Activated CD8-positive, alpha-beta T cell treated with anti-CD3 and anti-CD28 coated beads for 36 hours (primary cell): ENCODE results near the gene WNT3A. TPM values are rescaled to one million over a fixed set of nuclear protein-coding genes. Genes with fewer than 3 reads are reported as not detected.

Experiments used
- ATAC-seq: fragments of 200-7000 bp; cut with Tn5 transposase; one replicate; pipeline ENCODE4 v1.10.0; 2021; ENCODE audit warnings: mild to moderate bottlenecking, moderate library complexity
- CTCF ChIA-PET: fragments of 350-600 bp; sonication (Branson Sonifier 250); formaldehyde crosslinking; loops from one replicate; lab custom pipeline; 2021; ENCODE audit warnings: antibody characterized with exemption; lab: Charles Lee
- POLR2A ChIA-PET: fragments of 350-600 bp; sonication (Branson Sonifier 250); formaldehyde crosslinking; loops from one replicate; lab custom pipeline; 2021; ENCODE audit warnings: antibody characterized with exemption; lab: Charles Lee
- DNase-seq: peaks from one replicate; pipeline ENCODE4 v3.0.0-alpha.2; 2020
- H3K27ac Mint-ChIP-seq: one replicate; pipeline ENCODE4 v1.8.0; 2021; ENCODE audit warnings: mild to moderate bottlenecking, mixed read lengths
- H3K27me3 Mint-ChIP-seq: one replicate; pipeline ENCODE4 v1.8.0; 2021; ENCODE audit warnings: mixed read lengths
- H3K36me3 Mint-ChIP-seq: one replicate; pipeline ENCODE4 v1.8.0; 2021; ENCODE audit warnings: low read depth, mixed read lengths
- H3K4me1 Mint-ChIP-seq: one replicate; pipeline ENCODE4 v1.8.0; 2021; ENCODE audit warnings: low read depth, mixed read lengths
- H3K4me3 Mint-ChIP-seq: one replicate; pipeline ENCODE4 v1.8.0; 2021; ENCODE audit warnings: mild to moderate bottlenecking, moderate library complexity, mixed read lengths
- H3K9me3 Mint-ChIP-seq: one replicate; pipeline ENCODE4 v1.8.0; 2021; ENCODE audit warnings: mixed read lengths
- CTCF ChIP-seq: fragments of 200-600 bp; IDR thresholded peaks from one replicate; pipeline ENCODE4 v1.8.0; 2022; ENCODE audit warnings: antibody characterized with exemption, mild to moderate bottlenecking
- intact Hi-C: fragments of 100-400 bp; cut with micrococcal nuclease; formaldehyde crosslinking; loops from one replicate; pipeline ENCODE4 v1.10.0; 2022
- total RNA-seq, 2 experiments: library from RNA; stranded (reverse); gene quantifications; one replicate each; pipeline ENCODE4 v1.2.3, GENCODE V29; 2021

The WNT3A gene
- total RNA-seq, 2 experiments from 2014 or later, result not detected

- H3K9me3 Mint-ChIP-seq, result no peaks in the 10 kb centered on the region
- ChIA-PET POLR2A (interaction anchor here (0.9 to 4.2 kb wide), 5 partner anchors 9 to 36 kb away, joined by 3 to 21 read pairs (median 4); partner anchors contain the start of gene ARF1), CTCF (interaction anchor here (1.2 kb wide), 2 partner anchors 20 to 26 kb away, joined by 3 read pairs; no protein-coding TSS in a partner anchor)
- peaks cover 13% of the 10 kb centered on the region for H3K36me3 Mint-ChIP-seq
- H3K27me3 Mint-ChIP-seq, result no peaks in the 10 kb centered on the region
- H3K27ac Mint-ChIP-seq, result peak overlapping the region; percentile 27
- DNase-seq (no peak), ATAC-seq (no peak)
- H3K4me3 Mint-ChIP-seq, result peak overlapping the region; percentile 91
- intact Hi-C loops, result no loop called here
- peaks cover 29% of the 10 kb centered on the region for H3K4me1 Mint-ChIP-seq
- TF ChIP-seq CTCF, result no peak
Measured at GRCh38 chr1:228104526-228105269, 97.9 kb downstream of the WNT3A start.

- ChIA-PET POLR2A (interaction anchor here (1.1 to 4.2 kb wide), 4 partner anchors 8 to 35 kb away, joined by 3 to 21 read pairs (median 4); partner anchors contain the start of gene ARF1), CTCF (interaction anchor here (1.2 kb wide), 1 partner anchor 20 kb away, joined by 3 read pairs; no protein-coding TSS in a partner anchor)
- no peaks in the 10 kb centered on the region for H3K9me3 Mint-ChIP-seq
- H3K4me1 Mint-ChIP-seq, result peaks cover 37% of the 10 kb centered on the region
- no peak for ATAC-seq
- peak overlapping the region; percentile 27 for H3K27ac Mint-ChIP-seq
- H3K4me3 Mint-ChIP-seq, result peak overlapping the region; percentile 91
- no peak for DNase-seq
- peaks cover 13% of the 10 kb centered on the region for H3K36me3 Mint-ChIP-seq
- H3K27me3 Mint-ChIP-seq, result no peaks in the 10 kb centered on the region
- TF ChIP-seq CTCF, result no peak
- intact Hi-C loops, result no loop called here
Measured at GRCh38 chr1:228105270-228105995, 98.6 kb downstream of the WNT3A start.

GRCh38 chr1:228105996-228106799 is 99.4 kb downstream of the WNT3A start:
- H3K4me1 Mint-ChIP-seq, result peaks cover 39% of the 10 kb centered on the region
- H3K27ac Mint-ChIP-seq, result peak overlapping the region; percentile 40
- no peaks in the 10 kb centered on the region for H3K9me3 Mint-ChIP-seq
- intact Hi-C loops, result no loop called here
- POLR2A ChIA-PET, result interaction anchor here (1.9 to 4.2 kb wide), 3 partner anchors 8 to 23 kb away, joined by 4 to 21 read pairs (median 8); partner anchors contain the start of gene ARF1
- peaks cover 13% of the 10 kb centered on the region for H3K36me3 Mint-ChIP-seq
- ATAC-seq, result no peak
- no peak for TF ChIP-seq CTCF
- CTCF ChIA-PET, result no interaction called here
- H3K27me3 Mint-ChIP-seq, result no peaks in the 10 kb centered on the region
- no peak for DNase-seq
- peak overlapping the region; percentile 38 for H3K4me3 Mint-ChIP-seq

- CTCF ChIA-PET, result no interaction called here
- TF ChIP-seq CTCF, result no peak
- no peak overlapping the region for H3K27ac Mint-ChIP-seq
- no peak overlapping the region for H3K4me3 Mint-ChIP-seq
- ATAC-seq, result no peak
- no peaks in the 10 kb centered on the region for H3K9me3 Mint-ChIP-seq
- H3K4me1 Mint-ChIP-seq, result peaks cover 35% of the 10 kb centered on the region
- H3K27me3 Mint-ChIP-seq, result no peaks in the 10 kb centered on the region
- H3K36me3 Mint-ChIP-seq, result peaks cover 11% of the 10 kb centered on the region
- DNase-seq, result no peak
- intact Hi-C loops, result no loop called here
- POLR2A ChIA-PET, result interaction anchor here (1.9 to 4.2 kb wide), 3 partner anchors 9 to 23 kb away, joined by 4 to 21 read pairs (median 8); partner anchors contain the start of gene ARF1
Measured at GRCh38 chr1:228106800-228107054, 99.9 kb downstream of the WNT3A start.
